ENCODE measurements around the gene ADGRG6. TPM values are rescaled to one million over a fixed set of nuclear protein-coding genes. Genes with fewer than 3 reads are reported as not detected.
"Not testable (repeated sequence)": the region's sequence is repeated elsewhere in the genome, so short reads cannot be mapped to it uniquely, and the experiment has no call there.

Gene ADGRG6
- total RNA-seq, 4 donors from 2014 or later, result 1.5 to 6.0 (median 3.2) TPM

DNA sequence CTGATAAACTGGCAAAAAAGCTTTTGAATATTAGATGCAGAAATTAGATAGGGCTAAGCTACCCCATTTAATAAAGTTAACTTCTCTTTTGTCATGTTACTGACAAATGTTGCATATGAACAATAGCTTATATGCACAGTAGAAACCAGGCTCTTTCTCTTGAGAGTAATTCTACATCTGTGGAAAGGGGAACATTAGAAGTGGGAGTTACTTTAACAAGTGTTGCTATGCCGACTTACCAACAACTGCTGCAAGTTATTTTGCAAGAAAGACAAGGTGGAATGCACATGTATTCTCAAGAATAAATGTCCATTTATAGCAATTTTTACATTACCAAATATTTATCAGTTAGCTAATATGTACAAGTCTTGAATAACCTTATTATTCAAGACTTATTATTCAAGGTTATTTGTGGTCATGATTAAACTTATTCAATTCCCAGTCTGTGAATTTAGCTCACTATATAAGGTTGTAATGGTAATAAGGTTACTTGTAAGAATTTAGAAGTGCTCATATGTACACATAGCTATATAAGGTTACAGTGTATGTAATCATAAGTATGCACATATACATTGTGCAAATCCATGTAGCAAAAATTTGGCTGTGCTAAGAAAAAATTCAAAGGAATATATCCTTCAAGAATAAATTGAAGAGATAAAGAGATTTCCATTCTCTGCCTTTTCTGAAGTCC lies 38.3 kb downstream of the ADGRG6 start:
- intact Hi-C loops (cut with DNase I; ENCODE audit: low total_unique reads), result no loop called here

DNA sequence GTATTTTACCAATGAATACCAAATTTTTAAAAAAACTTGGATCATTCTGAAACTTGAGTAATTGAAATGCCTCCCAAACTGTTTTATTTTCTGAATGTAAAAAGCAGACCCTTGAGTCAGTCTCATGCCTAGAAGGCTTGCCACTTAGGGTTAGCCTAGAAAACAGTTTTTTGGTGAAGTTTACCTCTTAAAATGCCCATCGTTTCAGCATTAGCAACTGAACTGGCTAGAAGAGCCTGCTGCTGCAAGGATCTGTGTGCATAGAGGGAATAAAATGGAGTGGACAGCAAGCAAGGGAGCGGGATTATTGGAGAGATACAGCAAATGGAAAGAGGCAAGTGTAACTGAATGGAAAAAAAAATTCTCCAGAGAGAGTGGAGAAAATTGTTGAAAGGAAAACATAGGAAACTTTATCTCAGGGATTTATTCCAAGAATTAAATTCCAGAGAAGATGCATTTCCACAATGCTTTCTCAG lies 40.1 kb downstream of the ADGRG6 start:
- DNase-seq (no peak), ATAC-seq (no peak)
- no peak overlapping the region for H3K4me3 ChIP-seq
- intact Hi-C loops (cut with DNase I; ENCODE audit: low total_unique reads) (no loop called here), in situ Hi-C loops (cut with MboI; ENCODE audit: low sequenced_read_pairs in 4 of 4) (no loop called here)
- H3K9me3 ChIP-seq, result no peaks in the 10 kb centered on the region
- no peaks in the 10 kb centered on the region for H3K36me3 ChIP-seq
- H3K27me3 ChIP-seq, result no peaks in the 10 kb centered on the region
- no peaks in the 10 kb centered on the region for H3K4me1 ChIP-seq
- TF ChIP-seq, protein P1, sequence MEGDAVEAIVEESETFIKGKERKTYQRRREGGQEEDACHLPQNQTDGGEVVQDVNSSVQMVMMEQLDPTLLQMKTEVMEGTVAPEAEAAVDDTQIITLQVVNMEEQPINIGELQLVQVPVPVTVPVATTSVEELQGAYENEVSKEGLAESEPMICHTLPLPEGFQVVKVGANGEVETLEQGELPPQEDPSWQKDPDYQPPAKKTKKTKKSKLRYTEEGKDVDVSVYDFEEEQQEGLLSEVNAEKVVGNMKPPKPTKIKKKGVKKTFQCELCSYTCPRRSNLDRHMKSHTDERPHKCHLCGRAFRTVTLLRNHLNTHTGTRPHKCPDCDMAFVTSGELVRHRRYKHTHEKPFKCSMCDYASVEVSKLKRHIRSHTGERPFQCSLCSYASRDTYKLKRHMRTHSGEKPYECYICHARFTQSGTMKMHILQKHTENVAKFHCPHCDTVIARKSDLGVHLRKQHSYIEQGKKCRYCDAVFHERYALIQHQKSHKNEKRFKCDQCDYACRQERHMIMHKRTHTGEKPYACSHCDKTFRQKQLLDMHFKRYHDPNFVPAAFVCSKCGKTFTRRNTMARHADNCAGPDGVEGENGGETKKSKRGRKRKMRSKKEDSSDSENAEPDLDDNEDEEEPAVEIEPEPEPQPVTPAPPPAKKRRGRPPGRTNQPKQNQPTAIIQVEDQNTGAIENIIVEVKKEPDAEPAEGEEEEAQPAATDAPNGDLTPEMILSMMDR (IDR thresholded peaks at IDR 0.05 in 4 of 5, conservative IDR thresholded peaks at IDR 0.05 in 1 of 5), result no peak
- TF ChIP-seq POLR2A (IDR thresholded peaks at IDR 0.05), result no peak
- no peak overlapping the region for H3K27ac ChIP-seq

More for the DNA sequence above, 38.3 kb downstream of the ADGRG6 start:
- Histone ChIP-seq H3K27me3 (no peaks in the 10 kb centered on the region), H3K9me3 (no peaks in the 10 kb centered on the region), H3K27ac (no peak overlapping the region), H3K4me1 (no peaks in the 10 kb centered on the region), H3K4me3 (no peak overlapping the region), H3K36me3 (no peaks in the 10 kb centered on the region)
- in situ Hi-C loops (cut with MboI; ENCODE audit: low sequenced_read_pairs in 4 of 4), result no loop called here
- DNase-seq (no peak), ATAC-seq (no peak)
- no peak for TF ChIP-seq POLR2A (IDR thresholded peaks at IDR 0.05)
- TF ChIP-seq, protein P1 (IDR thresholded peaks at IDR 0.05 in 4 of 5, conservative IDR thresholded peaks at IDR 0.05 in 1 of 5), result no peak

DNA sequence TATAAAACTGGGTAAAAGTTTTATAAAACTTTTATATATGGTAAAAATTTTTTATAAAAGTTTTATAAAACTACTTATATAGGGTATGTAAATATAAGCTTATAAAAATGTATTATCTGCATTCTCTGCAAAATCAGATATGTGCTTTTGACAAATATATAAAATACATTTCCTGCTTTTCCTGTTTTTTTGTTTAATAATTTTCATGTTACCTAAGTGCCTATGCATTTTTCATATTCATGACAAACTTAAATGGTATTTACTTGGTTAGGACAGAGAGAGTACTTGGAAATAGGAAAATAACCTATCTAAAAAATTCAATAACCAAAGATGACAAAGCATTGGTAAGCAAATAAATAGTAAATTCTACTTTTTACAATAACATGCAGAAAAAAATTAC lies 41.2 kb downstream of the ADGRG6 start:
- H3K36me3 ChIP-seq, result no peaks in the 10 kb centered on the region
- in situ Hi-C loops (cut with MboI; ENCODE audit: low sequenced_read_pairs in 4 of 4) (no loop called here), intact Hi-C loops (cut with DNase I; ENCODE audit: low total_unique reads) (no loop called here)
- no peak for ATAC-seq
- no peaks in the 10 kb centered on the region for H3K27me3 ChIP-seq
- no peaks in the 10 kb centered on the region for H3K4me1 ChIP-seq
- H3K9me3 ChIP-seq, result no peaks in the 10 kb centered on the region
- no peak overlapping the region for H3K4me3 ChIP-seq
- H3K27ac ChIP-seq, result no peak overlapping the region
- DNase-seq, result no peak
- TF ChIP-seq, protein P1 (IDR thresholded peaks at IDR 0.05 in 4 of 5, conservative IDR thresholded peaks at IDR 0.05 in 1 of 5), result no peak
- TF ChIP-seq POLR2A (IDR thresholded peaks at IDR 0.05), result no peak

DNA sequence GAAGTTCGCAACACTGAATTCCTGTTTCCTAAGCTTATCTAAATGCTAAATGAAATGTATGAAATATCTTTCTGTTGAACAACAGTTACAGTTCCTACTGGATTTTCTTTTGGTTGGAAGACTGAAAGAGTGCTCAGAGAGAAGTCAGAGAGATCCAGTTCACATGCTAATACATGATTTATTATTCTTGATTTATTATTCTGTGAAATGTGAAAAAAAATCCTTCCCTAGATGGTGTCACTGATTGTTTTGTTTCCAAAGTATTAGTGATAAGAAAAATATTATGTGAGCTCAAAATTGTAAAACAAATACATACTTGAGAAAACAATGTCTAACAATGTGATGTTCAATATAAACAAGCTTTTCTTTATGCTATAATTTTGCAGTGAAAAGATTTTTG lies 42.1 kb downstream of the ADGRG6 start:
- Histone ChIP-seq H3K36me3 (no peaks in the 10 kb centered on the region), H3K4me1 (no peaks in the 10 kb centered on the region), H3K9me3 (no peaks in the 10 kb centered on the region), H3K4me3 (no peak overlapping the region), H3K27ac (no peak overlapping the region), H3K27me3 (no peaks in the 10 kb centered on the region)
- DNase-seq (no peak), ATAC-seq (no peak)
- in situ Hi-C loops (cut with MboI; ENCODE audit: low sequenced_read_pairs in 4 of 4) (no loop called here), intact Hi-C loops (cut with DNase I; ENCODE audit: low total_unique reads) (no loop called here)
- TF ChIP-seq, protein P1 (IDR thresholded peaks at IDR 0.05 in 4 of 5, conservative IDR thresholded peaks at IDR 0.05 in 1 of 5), result no peak
- no peak for TF ChIP-seq POLR2A (IDR thresholded peaks at IDR 0.05)

DNA sequence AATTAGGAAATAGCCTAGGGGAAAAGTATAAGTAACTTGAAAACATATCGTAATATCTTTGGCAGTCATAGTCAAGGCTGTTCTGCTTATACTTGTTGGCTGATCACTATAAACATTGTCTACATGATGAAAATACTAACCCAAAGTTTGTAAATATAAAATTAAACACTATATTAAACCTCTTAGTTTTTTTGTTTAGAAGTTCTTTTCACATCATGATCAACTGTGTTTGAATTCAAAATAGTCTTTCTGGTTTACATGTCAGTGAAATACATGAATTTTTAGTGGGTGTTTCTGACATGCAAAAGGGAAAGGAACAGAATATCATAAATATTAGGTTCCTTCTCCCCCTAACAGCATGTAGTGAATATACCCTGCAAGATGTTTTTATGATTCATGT lies 43.5 kb downstream of the ADGRG6 start:
- Histone ChIP-seq H3K27ac (no peak overlapping the region), H3K36me3 (no peaks in the 10 kb centered on the region), H3K4me3 (no peak overlapping the region), H3K9me3 (no peaks in the 10 kb centered on the region), H3K27me3 (no peaks in the 10 kb centered on the region), H3K4me1 (no peaks in the 10 kb centered on the region)
- intact Hi-C loops (cut with DNase I; ENCODE audit: low total_unique reads), result no loop called here
- no peak for TF ChIP-seq POLR2A (IDR thresholded peaks at IDR 0.05)
- TF ChIP-seq, protein P1 (IDR thresholded peaks at IDR 0.05 in 4 of 5, conservative IDR thresholded peaks at IDR 0.05 in 1 of 5), result no peak
- ATAC-seq, result no peak
- in situ Hi-C loops (cut with MboI; ENCODE audit: low sequenced_read_pairs in 4 of 4), result no loop called here
- DNase-seq, result no peak

DNA sequence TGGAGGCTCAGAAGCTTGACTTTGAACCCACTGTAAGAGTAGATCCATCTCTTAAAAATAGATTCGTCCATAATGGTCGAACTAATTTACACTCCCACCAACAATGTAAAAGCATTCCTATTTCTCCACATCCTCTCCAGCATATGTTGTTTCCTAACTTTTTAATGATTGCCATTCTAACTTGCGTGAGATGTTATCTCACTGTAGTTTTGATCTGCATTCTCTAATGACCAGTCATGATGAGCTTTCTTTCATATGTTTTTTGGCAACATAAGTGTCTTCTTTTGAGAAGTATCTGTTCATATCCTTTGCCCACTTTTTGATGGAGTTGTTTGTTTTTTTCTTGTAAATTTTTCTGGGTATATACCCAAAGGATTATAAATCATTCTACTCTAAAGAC lies 44.4 kb downstream of the ADGRG6 start:
- in situ Hi-C loops (cut with MboI; ENCODE audit: low sequenced_read_pairs in 4 of 4); H3K27me3 ChIP-seq; H3K9me3 ChIP-seq; H3K36me3 ChIP-seq; H3K27ac ChIP-seq; intact Hi-C loops (cut with DNase I; ENCODE audit: low total_unique reads); H3K4me1 ChIP-seq; H3K4me3 ChIP-seq; DNase-seq; ATAC-seq: not testable (repeated sequence)
